Activated CD8-positive, alpha-beta memory T cell treated with anti-CD3 and anti-CD28 coated beads for 36 hours (primary cell): Measurements from ENCODE around the gene FOXO3. TPM values are rescaled to one million over a fixed set of nuclear protein-coding genes. Genes with fewer than 3 reads are reported as not detected.

Experiments
- CTCF ChIA-PET: fragments of 350-600 bp; sonication (Branson Sonifier 250); formaldehyde crosslinking; loops from one replicate; lab custom pipeline; 2021; ENCODE audit warnings: antibody characterized with exemption; lab: Charles Lee
- POLR2A ChIA-PET: fragments of 350-600 bp; sonication (Branson Sonifier 250); formaldehyde crosslinking; loops from one replicate; lab custom pipeline; 2021; ENCODE audit warnings: antibody characterized with exemption; lab: Charles Lee
- total RNA-seq, 2 experiments: library from RNA; stranded (reverse); gene quantifications; one replicate each; pipeline ENCODE4 v1.2.3, GENCODE V29; 2021

The FOXO3 gene
- total RNA-seq, 2 experiments from 2014 or later: 10.4 to 11.4 TPM

DNA sequence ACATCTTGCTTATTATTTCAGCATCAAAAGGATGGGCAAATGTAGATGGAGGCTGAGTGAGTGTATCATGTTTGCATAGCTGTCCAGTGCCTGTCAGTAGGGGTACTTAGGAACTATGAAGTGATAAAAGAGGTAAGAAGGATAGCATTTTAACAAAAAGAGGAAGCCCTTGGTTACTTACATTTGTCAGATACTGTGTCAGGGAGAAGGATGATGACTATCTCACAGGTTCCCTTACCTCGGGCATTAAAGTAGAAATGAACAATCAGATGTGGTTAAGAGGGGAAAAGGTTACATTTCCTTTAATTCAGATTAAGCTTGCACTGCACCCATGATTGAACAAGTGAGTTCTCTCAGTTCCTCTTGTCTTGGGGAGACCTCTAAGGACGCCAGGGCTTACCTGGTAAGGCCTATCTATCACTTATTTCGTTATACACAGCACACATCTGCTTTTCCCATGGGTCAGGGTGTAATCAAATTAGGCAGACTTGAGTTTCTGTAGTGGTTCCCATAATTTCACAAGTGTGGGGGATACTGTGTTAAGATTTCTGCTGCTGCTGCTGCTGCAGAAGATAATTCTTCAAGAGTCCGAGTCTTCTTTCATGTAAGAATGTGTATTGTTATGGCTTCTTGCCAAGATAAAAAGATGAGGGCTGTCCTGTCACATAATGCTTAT, 4.5 kb downstream of the FOXO3 start:
- ChIA-PET POLR2A (no interaction called here), CTCF (interaction anchor here (0.5 kb wide), 1 partner anchor 866 kb away, joined by 3 read pairs; no protein-coding TSS in a partner anchor)

DNA sequence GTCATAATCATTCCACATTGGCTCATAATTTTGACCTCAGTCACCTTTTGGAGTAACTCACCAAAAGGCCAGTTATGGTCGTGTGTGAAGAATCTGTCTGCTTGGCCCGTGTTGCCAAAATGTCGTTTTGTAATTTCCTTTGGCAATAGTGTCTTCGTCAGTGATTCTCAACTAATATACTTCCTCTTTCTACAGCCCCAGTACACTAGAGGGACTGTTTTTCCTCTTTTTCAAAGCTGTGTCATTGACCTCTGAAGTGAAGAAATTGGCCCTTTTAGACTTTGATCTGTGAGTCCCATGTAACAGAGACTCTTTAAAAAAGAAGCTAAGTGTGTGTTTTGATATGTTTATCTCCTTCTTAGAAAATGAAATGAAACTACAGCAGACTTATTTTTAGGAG, 5.2 kb downstream of the FOXO3 start:
- ChIA-PET POLR2A (no interaction called here), CTCF (interaction anchor here (0.5 kb wide), 1 partner anchor 865 kb away, joined by 3 read pairs; no protein-coding TSS in a partner anchor)

DNA sequence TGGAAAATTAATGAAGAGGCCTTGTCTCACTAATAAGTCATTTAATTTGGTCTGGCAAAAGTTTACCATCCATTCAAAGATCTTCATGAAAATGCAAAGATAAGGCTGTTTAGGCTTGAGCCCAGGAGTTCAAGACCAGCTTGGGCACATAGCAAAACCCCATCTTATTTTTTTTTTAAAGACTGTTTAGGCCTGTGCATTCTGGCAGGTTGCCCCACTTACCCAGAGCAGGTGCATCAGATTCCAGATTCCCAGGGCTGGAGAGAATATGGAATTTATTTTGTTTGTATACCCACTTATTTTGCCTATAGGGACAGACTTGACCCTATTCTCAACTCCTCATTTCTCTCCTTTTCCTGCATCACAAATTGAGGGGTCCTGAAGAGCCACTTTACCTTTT, 5.7 kb downstream of the FOXO3 start:
- POLR2A ChIA-PET: no interaction called here
- CTCF ChIA-PET: interaction anchor here (1.1 kb wide), 1 partner anchor 16 kb away, joined by 3 read pairs; no protein-coding TSS in a partner anchor

DNA sequence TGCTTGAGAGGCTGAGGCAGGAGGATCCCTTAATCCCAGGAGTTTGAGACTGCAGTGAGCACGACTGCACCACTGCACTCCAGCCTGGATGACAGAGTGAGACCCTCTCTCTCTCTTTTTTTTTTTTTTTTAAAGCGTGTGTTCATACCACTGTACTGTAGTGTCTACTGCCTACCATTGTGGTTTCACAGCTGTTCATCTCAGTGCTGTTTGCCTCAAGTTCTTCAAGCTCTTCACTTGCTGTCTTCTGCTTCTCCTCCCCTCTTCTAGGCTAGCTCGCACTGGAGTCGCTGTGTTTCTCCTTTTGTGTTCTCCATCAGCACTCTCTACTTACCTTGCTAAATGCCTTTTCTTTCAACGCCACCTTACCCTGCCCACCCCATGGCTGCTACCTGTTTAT, 7.4 kb downstream of the FOXO3 start:
- ChIA-PET CTCF (no interaction called here), POLR2A (interaction anchor here (0.6 to 1.0 kb wide), 2 partner anchors 8 to 298 kb away, joined by 4 read pairs; no protein-coding TSS in a partner anchor)

DNA sequence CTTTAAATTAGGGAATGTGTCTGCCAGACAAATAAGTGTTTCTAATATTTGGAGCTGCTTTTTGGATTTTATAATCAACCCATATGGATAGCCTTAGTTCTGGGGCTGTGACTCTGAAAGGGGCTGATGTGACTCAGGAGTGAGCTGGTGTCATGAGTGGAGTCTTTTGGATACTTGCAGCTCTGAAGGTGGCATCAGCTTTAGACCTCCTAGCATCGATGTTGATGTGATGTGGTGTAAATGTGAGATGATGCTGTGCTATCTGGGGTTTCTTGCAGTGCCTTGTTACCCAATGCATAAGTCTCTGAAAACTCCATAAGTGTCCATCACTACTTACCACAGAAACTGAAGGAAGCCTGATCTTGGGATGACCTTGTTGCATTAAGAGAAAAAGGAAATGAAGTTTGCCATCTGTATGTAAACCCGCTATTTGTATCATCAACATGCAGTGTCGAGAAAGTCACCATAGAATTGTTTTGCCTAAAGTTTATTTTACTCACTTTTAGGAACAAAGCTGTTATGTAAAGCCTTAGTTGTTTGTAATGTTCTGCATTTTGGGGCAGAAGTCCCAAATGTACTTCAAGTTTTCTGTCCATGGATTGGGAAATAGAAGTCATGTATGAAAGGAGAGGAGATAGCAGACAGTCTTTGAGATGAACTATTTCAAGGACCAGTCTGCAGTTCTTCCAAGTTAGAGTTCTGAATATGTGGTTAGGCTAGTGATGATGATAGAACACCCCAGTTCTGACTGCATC, 8.0 kb downstream of the FOXO3 start:
- CTCF ChIA-PET: no interaction called here
- POLR2A ChIA-PET: interaction anchor here (1.0 kb wide), 1 partner anchor 9 kb away, joined by 4 read pairs; no protein-coding TSS in a partner anchor

DNA sequence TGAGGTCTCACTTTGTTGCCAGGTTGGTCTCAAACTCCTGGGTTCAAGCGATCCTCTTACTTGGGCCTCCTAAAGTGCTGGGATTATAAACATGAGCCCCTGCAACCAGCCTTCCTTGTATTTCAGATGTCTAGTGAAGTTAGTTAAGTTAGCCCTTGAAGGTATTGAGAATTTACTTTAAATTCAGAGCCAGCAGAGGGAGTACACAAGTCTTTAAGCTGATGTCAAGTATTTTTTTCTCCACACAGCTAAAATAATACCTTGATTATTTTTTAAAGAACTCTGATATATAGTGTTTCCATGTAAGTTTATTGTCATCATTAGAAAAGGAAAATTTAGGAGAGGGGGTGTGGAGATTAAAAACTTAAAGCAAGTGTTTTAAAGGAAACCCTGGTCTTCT, 9.8 kb downstream of the FOXO3 start:
- POLR2A ChIA-PET: no interaction called here

DNA sequence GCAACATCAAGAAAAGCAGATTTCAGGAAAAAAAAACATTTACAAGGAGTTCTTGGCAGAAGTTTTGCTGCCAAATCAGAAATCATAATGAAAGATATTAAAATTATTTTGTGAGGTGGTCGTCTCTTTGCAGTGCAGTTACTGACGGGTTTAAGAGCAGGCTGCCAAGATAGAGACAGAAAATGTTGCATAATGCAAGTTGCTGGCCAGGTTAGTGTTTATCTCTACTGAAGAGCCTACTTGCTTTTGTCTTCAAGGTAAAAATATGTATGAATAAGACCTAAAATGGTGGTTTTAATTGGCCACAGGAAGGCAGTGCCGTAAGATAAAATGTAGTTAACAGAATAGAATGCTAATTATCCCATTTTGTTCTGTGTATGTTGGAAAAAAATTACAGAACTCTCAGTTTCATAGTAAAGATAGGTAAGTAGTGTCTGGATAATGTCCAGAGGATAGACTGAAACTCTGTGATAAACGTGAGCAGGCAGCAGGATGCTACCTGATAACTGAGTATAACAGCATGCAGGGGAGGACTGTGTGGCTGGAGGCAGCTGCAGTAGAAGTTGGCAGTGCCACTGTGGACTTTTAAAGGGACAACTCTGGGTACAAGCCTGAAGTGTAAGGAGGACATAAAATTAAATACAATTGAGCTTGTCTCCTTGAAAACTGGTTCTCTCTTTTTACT, 13.9 kb downstream of the FOXO3 start:
- ChIA-PET POLR2A (no interaction called here), CTCF (no interaction called here)

More for the DNA sequence above, 9.8 kb downstream of the FOXO3 start:
- CTCF ChIA-PET: no interaction called here

DNA sequence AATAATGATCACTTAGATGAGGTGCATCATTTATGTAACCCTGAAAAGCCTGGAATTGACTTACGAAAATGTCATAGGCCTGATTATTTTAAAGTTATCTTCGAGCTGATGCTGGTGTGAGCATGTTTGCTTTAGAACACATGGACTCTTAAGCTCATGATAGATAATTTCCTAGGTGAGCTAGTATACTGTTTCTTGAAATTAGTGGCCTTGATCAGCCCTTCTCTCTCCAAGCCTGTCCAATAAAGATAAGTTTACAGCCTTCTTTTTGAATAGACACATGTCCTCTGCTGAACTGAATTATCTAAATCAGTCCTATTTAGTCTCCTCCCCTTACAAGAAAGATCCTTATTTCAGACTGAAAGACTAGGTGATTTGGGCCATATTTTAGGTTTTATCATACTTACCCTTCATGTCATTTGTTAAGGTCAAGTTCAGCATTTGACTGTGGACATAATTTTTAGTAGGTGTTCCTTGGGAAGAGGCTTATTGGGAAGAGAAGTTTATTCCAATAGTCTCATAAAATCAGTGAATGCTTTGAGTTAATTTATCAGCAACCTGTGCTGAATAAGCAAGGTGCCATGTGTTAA, 15.3 kb downstream of the FOXO3 start:
- ChIA-PET CTCF (interaction anchor here (0.7 kb wide), 1 partner anchor 199 kb away, joined by 3 read pairs; no protein-coding TSS in a partner anchor), POLR2A (interaction anchor here (0.6 kb wide), 1 partner anchor 73 kb away, joined by 3 read pairs; no protein-coding TSS in a partner anchor)

DNA sequence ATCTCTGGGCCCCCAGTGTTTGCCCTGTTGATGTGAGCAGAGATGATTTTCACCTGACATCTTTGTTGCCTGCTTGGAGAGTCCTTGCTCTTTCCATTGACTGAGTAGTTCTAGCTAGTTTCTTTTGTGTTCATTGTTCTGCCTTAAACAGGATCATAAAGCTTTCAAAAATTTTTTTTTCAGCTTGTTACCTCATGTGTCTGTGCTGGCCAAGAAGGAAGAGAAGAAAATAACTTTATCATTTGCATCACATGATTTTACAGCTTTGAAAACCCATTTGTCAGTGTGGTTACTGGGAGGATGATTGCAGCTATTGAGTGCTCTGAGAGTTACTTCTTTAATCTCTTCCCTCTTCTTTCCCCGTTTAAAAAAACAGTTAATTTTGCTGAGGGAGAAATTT, 16.0 kb downstream of the FOXO3 start:
- ChIA-PET CTCF (no interaction called here), POLR2A (no interaction called here)

DNA sequence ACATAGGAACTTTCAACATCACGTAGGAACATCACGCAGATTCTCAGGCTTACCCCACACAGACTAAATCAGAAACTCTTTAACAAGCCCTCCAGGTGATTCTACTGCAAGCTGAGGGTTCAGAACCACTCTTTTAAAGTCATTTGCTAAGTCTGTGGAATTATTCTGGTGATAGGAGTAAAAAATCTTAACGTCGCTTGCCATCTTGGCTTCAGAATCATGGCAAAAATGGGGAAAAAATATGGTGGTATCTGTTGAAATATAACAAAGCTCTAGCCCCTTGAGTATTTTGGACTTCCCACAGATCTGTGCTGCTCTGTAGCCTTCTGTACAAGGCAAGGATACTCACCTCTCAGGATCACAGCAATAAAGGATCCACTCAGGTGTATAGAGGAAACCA, 17.4 kb downstream of the FOXO3 start:
- ChIA-PET CTCF (no interaction called here), POLR2A (no interaction called here)

DNA sequence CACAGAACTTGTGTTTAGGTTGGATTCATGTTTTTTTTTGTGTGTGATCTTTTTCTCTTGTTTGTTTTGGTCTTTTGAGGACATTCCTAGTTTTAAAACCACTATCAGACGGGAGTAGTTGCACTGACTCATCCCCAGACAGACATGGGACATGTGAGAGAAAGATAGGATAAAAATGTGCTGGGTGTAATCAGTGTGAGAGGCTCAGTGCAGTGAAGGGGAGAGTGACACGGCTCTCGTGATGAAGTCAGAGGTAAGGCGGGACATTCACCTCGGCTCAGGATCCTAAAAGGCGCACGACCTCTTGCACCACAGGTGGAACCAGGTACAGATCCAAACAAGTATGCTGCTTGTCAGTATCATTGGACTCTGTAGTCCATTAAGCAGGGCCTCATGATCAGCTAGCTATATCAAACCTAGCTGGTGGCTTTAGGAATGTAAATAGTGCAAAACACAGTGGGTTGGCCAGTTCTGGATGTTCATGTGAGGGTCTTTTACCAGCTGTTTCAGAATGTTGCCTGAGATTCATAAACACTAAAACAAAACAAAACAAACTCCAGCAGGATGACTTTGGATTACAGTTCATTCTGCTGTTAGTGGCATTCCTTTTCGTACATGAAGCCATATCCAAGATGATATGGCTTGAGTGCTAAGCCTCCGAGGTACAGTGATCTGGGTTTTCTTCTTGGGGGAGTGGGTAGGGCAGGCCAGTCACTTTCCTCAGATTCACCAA, 18.0 kb downstream of the FOXO3 start:
- ChIA-PET POLR2A (no interaction called here), CTCF (no interaction called here)

DNA sequence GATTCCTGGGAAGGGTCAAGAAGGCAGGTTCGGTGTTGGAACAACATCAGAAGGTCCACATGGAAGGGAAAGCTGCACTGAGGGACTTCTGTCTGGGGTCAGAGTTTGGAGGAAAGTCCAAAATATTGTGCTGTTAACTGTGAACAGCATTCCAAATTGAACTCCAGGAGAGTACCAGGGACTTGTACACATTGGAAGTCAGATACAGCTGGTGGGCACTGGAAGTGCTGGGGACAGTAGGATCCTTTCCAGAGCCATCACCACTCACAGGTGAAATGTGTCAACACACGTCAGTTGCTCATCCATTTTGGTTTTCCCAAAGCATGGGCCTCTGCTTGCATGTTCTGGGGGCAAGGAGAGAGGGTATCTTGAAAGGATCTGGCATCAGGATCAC, 18.6 kb downstream of the FOXO3 start:
- ChIA-PET POLR2A (no interaction called here), CTCF (no interaction called here)

DNA sequence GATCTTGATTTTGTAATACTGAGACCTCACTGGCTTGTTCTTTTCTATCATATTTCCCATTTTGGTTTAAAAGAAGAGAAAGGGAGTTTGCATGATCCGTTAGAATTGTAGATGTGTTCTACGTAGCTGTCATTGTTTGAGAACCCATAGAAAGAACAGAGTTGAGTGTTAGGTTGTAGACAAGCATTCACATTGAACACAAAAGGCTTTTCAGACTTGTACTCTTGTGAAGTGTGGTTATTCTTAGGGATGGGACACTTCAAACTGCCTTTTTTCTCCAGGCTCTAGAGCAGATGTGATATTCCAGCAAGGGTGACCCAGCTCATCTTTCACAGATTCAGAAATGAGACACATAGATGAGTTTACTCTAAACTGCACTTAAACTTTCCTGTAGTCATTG, 19.9 kb downstream of the FOXO3 start:
- ChIA-PET POLR2A (no interaction called here), CTCF (interaction anchor here (0.6 kb wide), 1 partner anchor 32 kb away, joined by 3 read pairs; no protein-coding TSS in a partner anchor)

DNA sequence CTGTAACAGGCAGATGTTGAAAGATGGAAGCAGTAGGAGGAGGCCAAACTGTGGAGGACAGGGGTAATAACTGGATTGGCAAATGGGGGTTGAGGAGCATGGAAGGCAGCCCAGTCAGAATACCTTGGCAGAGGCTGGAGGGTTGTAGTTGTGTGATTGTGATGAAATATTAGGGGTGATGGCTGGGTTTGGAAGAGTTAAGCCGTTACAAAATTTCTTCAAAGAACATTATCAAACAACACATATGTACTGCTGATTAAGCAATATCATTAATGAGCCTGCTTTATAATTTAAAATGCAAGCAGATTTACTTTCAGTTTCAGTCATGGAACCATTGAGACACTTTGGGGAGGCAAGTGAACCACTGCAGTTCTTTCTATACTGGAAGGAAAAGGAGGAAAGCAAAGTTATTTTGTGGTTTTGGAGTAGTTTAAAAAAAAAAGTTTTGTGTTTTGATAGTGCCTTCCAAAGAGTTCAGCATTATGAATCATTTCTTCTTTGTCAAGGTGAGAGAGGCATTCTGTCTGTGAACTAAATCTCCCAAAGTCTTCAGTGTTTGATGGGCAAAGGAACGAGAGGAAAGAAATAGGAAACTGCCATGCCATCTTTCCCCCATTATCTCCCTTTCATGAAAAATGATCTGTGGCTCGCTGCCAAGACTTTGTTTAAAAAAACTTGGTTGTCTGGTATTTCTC, 20.7 kb downstream of the FOXO3 start:
- POLR2A ChIA-PET: no interaction called here
- CTCF ChIA-PET: no interaction called here

DNA sequence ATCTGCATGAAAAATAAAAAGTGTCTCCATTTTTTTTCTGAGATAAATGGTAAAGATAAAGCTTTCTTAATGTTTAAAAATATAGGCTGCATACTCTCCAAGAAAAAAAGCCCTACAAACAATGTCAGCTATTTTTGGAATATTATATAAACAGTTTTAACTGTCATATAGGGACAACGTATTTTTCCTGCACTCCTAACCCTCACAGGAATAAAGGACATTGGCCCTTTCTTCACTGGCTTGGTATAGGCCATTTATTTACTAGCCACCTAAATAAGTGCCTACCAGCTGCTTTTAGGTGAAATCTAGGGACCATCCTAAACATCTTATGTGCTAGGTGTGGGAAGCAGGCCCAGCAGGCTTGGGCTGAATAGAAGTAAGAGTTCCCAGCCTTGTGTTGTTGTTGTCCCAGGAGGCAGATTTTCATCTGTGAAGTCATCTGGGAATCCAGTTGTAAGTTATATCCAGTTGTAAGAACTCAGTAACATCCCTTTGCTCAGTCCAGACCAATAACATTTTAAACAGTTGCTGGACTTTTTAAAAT, 21.3 kb downstream of the FOXO3 start:
- ChIA-PET CTCF (interaction anchor here (1.5 kb wide), 1 partner anchor 15 kb away, joined by 3 read pairs; no protein-coding TSS in a partner anchor), POLR2A (no interaction called here)

DNA sequence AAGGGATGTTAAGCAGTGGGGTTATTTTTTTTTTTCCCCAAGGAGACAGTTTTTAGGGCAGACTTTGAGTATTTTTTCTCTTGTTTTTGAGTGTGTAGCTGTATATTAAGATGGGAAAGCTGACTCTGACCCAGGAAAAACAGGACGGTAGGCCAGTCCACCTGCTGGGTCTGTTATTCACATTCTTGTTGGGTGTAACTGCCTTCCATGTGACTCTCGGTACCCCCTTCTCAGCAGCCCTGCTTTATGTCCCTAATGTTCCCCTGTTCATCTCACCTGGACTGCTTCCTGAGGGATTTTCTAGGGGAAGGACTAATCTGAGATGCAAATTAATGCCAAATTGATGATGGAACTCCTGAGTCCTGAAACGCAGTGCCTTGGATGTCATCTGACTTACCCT, 21.9 kb downstream of the FOXO3 start:
- ChIA-PET CTCF (interaction anchor here (1.5 kb wide), 1 partner anchor 16 kb away, joined by 3 read pairs; no protein-coding TSS in a partner anchor), POLR2A (no interaction called here)

DNA sequence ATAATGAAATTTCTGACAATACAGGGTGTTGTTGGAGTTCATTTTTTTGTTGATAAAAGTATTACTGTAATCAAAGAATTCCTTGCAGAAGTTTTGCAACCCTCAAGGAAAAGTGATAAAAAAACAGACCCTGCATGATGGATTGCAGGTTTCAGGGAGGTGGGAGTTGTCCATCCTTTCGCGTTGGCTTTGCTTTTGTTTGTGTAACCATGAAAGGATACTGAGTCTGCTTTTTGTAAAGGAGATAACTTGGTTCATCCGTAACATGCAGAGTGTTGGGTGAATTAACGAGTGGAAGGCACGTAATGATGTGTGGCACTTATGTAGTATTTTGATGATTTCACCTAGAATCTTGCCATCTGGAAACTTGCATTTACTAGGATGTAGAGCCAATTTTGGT, 23.6 kb downstream of the FOXO3 start:
- ChIA-PET POLR2A (no interaction called here), CTCF (no interaction called here)

DNA sequence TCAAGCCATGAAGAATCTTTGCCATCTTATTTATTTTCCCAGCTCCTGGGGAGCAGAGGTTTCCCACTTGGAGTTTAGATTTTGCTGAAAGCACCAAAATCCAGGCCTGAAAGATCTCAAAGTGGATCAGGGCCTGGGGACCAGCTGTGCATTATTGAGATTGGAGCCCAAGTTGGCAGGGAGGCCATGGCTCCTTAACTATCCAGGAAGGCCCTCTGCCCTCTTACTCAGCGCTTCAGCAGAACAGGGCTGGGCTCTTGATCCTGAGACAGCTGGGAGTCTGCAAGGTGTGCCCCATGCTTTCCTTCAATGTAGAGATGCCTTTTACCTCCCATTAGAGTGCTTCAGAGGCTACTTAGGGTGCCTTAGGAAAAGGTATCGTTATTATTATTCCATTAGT, 24.6 kb downstream of the FOXO3 start:
- ChIA-PET POLR2A (no interaction called here), CTCF (no interaction called here)
